ENCODE measurements around the gene GJB3.
"Not testable (repeated sequence)": the region's sequence is repeated elsewhere in the genome, so short reads cannot be mapped to it uniquely, and the experiment has no call there.

The GJB3 gene

GRCh38 chr1:34786521-34787325 is 5.7 kb downstream of the GJB3 start:
- peak; percentile 46 for FAIRE-seq

GRCh38 chr1:34787461-34788420 is 6.7 kb downstream of the GJB3 start:
- FAIRE-seq, result no peak

GRCh38 chr1:34790985-34791384 is 10.0 kb downstream of the GJB3 start:
- no peak for FAIRE-seq

- no peak for FAIRE-seq
Measured at GRCh38 chr1:34792424-34792823, 11.4 kb downstream of the GJB3 start.

- FAIRE-seq, result no peak
Measured at GRCh38 chr1:34792868-34793727, 12.1 kb downstream of the GJB3 start, which contains the start of gene GJA4. TSS of gene GJA4 (plus strand) at chr1:34792999. CDS start at chr1:34794214, 1,215 bp downstream.

- no peak for FAIRE-seq
Measured at GRCh38 chr1:34794001-34794789, 13.2 kb downstream of the GJB3 start.

- no peak for FAIRE-seq
Measured at GRCh38 chr1:34794790-34795180, 13.8 kb downstream of the GJB3 start.

GRCh38 chr1:34795916-34796315 is 14.9 kb downstream of the GJB3 start:
- FAIRE-seq, result no peak

- no peak for FAIRE-seq
Measured at GRCh38 chr1:34796990-34797389, 16.0 kb downstream of the GJB3 start.

- no peak for FAIRE-seq
Measured at GRCh38 chr1:34800214-34800613, 19.2 kb downstream of the GJB3 start.

- no peak for FAIRE-seq
Measured at GRCh38 chr1:34803770-34804169, 22.8 kb downstream of the GJB3 start.

GRCh38 chr1:34806396-34806795 is 25.4 kb downstream of the GJB3 start:
- FAIRE-seq, result no peak

- no peak for FAIRE-seq
Measured at GRCh38 chr1:34808051-34808810, 27.2 kb downstream of the GJB3 start.

GRCh38 chr1:34810781-34811180 is 29.8 kb downstream of the GJB3 start:
- not testable (repeated sequence) for FAIRE-seq

- FAIRE-seq, result no peak
Measured at GRCh38 chr1:34816332-34816731, 35.3 kb downstream of the GJB3 start.

- no peak for FAIRE-seq
Measured at GRCh38 chr1:34816778-34817177, 35.8 kb downstream of the GJB3 start.

- not testable (repeated sequence) for FAIRE-seq
Measured at GRCh38 chr1:34818862-34819261, 37.8 kb downstream of the GJB3 start.

GRCh38 chr1:34822202-34822601 is 41.2 kb downstream of the GJB3 start:
- FAIRE-seq, result no peak

GRCh38 chr1:34824817-34825454 is 43.9 kb downstream of the GJB3 start:
- FAIRE-seq, result no peak

GRCh38 chr1:34825455-34826091 is 44.6 kb downstream of the GJB3 start:
- FAIRE-seq, result no peak
